ENCODE results near the gene MECR.
"Not testable (repeated sequence)": the region's sequence is repeated elsewhere in the genome, so short reads cannot be mapped to it uniquely, and the experiment has no call there.

MECR gene

DNA sequence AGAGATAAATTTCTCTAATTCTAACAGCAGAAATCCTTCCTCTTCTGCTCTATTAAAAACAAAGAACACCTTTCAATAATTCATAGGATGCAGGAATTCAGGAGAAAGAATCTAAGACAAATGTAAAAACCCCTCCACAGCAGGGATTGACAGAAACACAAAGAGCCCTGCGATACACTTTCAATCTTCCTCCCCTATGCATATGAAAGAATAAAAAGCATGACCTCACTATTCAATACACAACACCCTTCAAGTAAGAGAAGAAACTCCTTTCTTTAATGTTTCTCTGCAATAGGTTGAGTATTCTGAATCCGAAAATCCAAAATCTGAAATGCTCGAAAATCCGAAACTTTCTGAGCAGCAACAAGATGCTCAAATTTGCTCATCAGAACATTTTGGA lies 66.1 kb downstream of the MECR start:
- no peak for DNase-seq

DNA sequence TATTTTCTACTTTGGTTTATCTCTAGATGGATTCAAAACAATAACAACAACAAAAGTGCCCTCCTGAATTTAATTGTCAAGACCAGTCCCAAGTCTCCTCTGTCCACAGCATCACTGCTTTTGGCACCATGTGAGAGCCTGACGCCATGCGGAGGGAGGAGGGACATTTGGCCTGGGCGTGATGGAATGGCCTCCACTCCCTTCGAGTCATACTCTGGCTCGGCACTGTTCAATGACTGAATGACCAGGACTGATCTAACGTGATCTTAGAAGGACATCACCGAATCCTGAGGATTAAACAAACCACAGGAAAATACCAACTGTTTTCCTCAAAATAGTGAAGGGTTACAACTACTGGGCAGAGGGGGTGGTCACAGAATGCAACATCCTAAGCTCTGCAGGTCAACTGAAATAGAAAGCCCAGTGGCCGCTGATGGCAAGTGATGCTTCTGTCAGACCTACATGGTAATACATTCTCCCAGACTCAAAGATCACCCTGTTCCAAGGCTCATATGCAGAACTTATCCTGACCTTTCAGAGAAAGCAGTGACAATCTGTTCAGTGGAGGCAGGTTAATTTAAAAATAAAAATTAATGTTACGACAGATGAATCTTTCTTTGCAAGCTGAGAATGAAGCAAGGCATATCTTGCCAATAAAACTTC lies 68.1 kb downstream of the MECR start:
- no peak for DNase-seq

DNA sequence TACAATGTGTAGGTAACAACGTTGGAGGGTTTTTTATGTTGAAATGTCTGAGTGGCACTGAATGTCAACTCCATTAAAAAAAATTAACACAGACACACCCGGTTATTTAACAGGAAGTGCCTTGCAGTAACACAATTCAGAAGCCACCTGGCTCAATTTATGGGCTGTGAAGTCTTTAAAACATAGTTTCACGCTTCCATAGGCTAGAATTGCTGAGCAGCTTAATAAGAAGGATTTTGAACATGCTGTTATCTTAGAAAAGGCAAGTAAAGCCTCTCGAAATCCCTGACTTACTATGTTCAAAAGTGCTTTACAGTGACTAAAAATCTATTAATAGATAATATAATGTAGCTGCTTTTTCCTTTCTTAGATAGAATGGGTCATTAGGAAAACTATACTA lies 68.7 kb downstream of the MECR start:
- no peak for DNase-seq

DNA sequence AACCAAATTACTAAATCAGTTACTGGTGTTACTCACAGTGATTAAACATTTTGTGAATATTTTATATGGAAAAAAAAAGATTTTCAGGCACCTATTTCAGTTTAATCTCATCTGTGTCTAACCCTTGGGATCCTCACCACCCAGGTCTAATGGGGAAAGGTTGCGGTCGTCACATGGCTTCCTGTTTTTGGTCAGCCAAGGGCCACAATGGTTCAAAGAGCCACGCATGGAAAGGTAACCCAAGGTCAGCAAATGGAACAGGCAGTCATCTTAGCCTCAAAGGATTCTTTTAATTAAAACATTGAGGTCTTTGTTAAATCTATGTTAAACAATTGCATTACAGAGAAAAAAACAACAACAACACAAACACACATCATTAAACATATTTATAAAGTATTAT lies 71.0 kb downstream of the MECR start:
- no peak for DNase-seq

DNA sequence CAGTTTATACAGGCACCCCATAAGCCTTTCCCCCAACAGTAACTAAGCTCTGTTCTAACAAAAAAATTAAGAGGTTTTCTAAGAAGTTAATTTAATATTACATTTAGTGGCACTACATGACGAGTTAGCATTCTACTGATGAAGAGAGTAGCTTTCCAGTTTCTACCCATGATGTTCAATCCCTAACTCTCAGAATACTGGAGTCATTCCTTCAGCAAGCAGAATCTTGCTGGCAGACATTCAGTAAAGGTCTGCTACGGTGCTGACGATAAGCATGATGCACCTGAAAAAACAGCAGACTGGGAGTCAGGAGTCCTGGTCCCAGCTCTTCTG lies 73.5 kb downstream of the MECR start:
- DNase-seq = no peak

DNA sequence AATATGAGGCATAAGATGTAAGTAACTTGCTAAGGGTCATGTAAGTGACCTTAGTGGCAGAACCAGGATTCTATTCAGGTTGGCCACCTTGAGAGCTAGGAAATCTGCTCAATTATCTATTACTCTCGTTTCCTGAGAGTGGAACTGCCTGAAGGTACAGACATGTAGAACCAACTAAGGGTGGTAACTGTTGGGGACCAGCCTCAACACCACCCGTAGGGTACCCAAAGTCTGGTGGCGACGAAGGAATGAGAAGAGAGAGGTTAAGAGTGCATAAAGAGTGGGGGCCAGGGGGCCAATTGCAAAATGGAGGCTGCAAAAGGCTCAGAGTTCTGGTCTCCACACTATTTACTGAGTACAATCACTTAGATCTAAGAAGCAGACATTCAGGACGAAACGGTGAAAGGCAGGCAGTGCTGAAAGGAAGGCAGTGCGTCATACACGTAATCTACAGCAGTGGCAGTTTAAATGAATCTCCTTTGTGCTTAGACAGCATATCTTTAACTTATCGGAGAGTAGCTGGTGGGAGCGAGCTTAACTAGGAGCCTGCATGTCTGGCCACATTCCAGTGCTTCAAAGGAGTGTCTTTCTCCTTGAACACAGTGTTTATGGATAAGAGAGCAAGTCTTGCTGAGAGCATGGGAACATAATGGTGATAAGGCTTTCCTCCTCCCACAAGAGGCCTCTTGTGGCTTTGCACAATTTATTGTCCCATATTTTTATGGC lies 74.0 kb downstream of the MECR start:
- DNase-seq = no peak

DNA sequence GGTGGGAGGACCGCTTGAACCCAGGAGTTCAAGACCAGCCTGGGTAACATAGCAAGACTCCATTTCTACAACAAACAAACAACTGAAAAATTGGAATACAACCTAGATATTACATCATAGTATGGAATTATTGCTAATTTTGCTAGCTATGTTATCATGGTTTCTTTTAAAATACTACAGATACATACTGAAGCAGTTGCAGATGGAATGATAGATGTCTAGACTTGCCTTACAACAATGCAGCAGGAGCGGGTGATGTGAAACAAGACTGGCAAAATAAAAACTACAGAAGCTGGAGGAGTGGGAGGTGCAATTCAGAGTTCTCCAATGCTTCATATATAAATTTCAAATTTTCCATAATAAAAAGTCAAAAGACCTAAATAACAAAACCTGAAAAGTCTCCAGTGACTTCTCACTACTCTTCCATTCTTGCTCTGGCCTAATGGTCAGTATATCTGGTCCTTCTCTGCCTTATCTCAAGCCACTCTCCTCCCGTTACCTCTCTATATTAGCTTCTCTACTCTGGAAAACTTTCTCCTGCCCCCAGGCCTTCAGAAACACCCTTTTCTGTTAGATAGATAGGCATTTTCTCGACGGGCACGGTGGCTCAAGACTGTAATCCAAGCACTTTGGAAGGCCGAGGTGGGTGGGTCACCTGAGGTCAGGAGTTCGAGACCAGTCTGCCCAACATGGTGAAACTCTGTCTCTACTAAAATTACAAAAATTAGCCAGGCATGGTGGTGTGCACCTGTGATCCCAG lies 78.5 kb downstream of the MECR start:
- no peak for DNase-seq

DNA sequence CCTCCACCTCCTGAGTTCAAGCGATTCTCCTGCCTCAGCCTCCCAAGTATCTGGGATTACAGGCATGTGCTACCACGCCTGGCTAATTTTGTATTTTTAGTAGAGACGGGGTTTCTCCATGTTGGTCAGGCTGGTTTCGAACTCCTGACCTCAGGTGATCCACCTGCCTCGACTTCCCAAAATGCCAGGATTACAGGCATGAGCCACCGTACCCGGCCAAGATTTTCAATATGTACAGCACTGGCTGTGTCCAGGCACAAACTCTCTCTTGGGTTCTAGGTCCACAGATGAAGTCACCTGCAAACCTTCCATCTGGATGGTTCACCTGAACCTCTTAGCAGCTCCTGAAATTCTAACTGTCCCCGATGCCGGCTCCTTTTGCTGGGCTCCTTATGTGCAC lies 80.4 kb downstream of the MECR start:
- DNase-seq = not testable (repeated sequence)

DNA sequence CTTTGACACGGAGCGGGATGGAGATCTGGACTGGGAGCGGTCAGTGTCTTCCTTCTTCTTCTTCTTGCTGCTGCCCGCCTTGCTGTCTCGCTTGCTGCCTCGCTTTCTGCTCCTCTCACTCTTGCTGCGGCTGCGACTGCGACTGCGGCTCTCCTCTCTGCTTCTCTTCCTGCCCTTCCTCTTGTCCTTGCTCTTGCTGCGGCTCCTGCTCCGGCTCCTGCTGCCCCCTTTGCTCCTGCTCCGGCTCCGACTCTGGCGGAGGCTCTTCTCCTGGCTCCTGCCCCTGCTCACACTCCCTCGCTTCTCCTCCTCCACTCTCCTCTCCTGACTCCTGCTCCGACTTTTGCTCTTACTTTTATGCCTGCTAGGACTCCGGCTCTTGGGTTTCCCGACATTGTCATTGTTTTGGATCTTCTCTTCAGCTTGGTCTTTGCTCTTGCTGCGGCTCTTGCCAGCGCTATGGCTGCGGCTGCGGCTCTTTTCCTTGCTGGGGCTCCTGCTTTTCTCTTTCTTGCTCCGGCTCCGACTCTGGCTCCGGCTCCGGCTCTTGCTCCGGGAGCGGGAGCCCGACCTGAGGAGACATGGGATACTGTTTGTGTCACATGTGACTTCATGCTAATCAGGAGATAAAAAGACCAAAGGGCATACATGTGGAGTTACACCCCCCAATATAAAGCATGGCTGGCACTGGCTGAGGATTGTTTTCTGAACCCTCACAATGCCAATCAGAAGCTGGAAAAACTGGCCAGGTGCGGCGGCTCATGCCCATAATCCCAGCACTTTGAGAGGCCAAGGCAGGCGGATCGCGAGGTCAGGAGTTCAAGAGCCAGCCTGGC lies 81.9 kb downstream of the MECR start:
- no peak for DNase-seq

DNA sequence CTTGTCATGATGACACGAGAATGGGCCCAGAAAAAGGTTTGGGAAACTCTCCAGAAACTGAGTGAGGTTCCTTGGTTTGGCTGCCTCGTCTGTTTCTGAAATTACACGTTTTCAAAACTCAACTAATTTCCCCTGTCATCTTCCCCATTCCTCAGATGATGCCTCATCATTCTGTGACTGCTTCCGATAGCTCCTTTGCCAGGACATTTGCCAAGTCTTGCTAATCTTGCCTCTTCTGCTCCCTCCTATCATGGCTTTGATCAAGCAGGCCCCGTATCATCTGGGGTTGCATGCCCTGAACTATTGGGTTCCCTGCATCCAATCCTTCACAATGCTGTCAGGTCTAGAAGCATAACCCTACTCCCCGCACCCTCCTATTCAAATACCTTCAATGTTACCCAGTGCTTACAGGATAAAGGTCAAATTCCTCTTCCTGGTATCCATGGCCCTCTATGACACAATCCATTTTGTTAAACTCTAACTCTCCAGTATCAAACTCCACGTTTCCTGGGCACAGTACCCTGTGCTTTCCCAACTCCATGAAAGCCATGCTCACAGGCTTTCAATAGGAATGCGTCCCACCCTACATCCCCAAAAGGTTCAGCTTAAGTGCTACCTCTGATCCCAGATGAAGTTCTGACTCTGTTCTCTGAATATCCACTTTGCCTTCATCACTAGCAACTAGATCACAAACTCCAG lies 84.8 kb downstream of the MECR start:
- no peak for DNase-seq

DNA sequence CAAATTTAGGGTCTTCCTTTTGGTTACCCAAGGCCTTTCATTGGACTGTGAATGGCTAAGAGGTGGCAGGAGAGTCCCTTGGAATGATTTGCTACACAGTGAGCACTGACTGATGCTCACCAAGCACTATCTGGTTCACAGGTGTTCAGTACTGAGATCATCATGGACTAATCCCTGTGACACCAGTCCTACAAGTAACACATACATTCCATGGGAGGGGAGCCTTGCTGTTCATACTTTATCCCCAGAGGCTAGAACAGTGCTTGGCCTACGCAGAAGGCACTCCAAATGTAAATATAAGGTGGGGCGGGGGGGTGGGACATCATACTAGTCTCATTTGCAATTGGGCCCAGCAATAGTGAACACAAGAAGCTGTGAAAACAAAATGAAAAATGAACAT lies 86.6 kb downstream of the MECR start:
- no peak for DNase-seq

DNA sequence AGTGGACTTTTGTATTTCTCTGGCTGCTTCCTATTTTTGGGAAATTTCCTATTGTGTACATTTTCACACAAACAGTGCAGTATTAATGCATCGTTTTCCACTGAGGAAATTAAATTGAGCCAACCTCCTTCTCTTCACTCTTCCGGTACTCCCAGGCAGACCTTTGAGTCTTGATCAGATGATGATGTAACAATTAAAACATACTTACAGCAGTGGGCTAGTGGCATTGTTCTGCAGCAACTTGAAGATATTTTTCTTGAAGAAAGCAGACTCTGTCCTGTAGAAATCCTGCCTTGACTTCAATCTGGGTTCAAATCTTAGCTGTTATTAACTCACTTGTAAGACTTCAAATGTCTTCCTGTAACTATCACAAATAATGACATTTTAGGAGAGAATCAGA lies 88.0 kb downstream of the MECR start:
- DNase-seq = no peak

Data from activated effector memory CD4-positive, alpha-beta T cell treated with Interleukin-2 at 50 U/mL for 16 hours (primary cell).